Fibroblast of lung (primary cell): Measurements from ENCODE around the gene F13A1. TPM values are rescaled to one million over a fixed set of nuclear protein-coding genes. Genes with fewer than 3 reads are reported as not detected.

Experiments
- DNase-seq, 2 donors: peaks; one replicate each; pipeline versions ENCODE4 v3.0.0 to v3.0.0-alpha.2; 2010; ENCODE audit warnings: low read depth in 2 of 2
- H2AFZ ChIP-seq: 2 replicates; pipeline ENCODE4 v1.5.1; 2012; ENCODE audit warnings: low read length, control low read depth, inconsistent platforms
- H3K27ac ChIP-seq: 2 replicates; pipeline ENCODE4 v1.5.1; 2011; ENCODE audit warnings: low read length, control low read depth; ENCODE audit not compliant: insufficient read depth
- H3K27me3 ChIP-seq: 2 replicates; pipeline ENCODE4 v1.5.1; 2011; ENCODE audit warnings: mild to moderate bottlenecking, low read length; ENCODE audit not compliant: control insufficient read depth, insufficient read depth
- H3K36me3 ChIP-seq: 2 replicates; pipeline ENCODE4 v1.5.1; 2011; ENCODE audit warnings: low read length; ENCODE audit not compliant: control insufficient read depth, insufficient read depth
- H3K4me1 ChIP-seq: 2 replicates; pipeline ENCODE4 v1.5.1; 2011; ENCODE audit warnings: low read length; ENCODE audit not compliant: control insufficient read depth, insufficient read depth; ENCODE audit errors: extremely low read depth
- H3K4me2 ChIP-seq: 2 replicates; pipeline ENCODE4 v1.5.1; 2011; ENCODE audit warnings: low read length, control low read depth; ENCODE audit not compliant: insufficient read depth; ENCODE audit errors: extremely low read depth
- H3K4me3 ChIP-seq, 4 experiments: fragments of 200-600 bp in 1 of 4; sonication (generic) in 1 of 4; replicated peaks in 1 of 4; 2 replicates each; pipeline ENCODE4 v1.5.1; 2011 to 2016; ENCODE audit warnings: low read length in 4 of 4, low read depth in 3 of 4, mild to moderate bottlenecking in 3 of 4, control low read depth in 2 of 4, inconsistent platforms in 1 of 4, mixed read lengths in 1 of 4; ENCODE audit not compliant: insufficient read depth in 1 of 4; ENCODE audit errors: control extremely low read depth in 1 of 4
- H3K79me2 ChIP-seq: 2 replicates; pipeline ENCODE4 v1.5.1; 2012; ENCODE audit warnings: mild to moderate bottlenecking, low read length, inconsistent platforms; ENCODE audit not compliant: control insufficient read depth, insufficient read depth
- H3K9ac ChIP-seq: 2 replicates; pipeline ENCODE4 v1.5.1; 2011; ENCODE audit warnings: mild to moderate bottlenecking, low read length, control low read depth; ENCODE audit not compliant: insufficient read depth
- H3K9me3 ChIP-seq: 2 replicates; pipeline ENCODE4 v1.5.1; 2012; ENCODE audit warnings: low read depth, low read length; ENCODE audit not compliant: control insufficient read depth, insufficient read depth
- H4K20me1 ChIP-seq: 2 replicates; pipeline ENCODE4 v1.5.1; 2011; ENCODE audit warnings: low read length; ENCODE audit not compliant: control insufficient read depth, insufficient read depth; ENCODE audit errors: extremely low read depth
- EZH2 ChIP-seq: IDR thresholded peaks from 2 replicates; pipeline ENCODE4 v1.5.1; 2012; ENCODE audit warnings: low read length, control low read depth, mild to moderate bottlenecking; ENCODE audit errors: missing control alignments
- polyA plus RNA-seq, 2 donors: library from polyadenylated mRNA; depleted of rRNA in 1 of 2; stranded (reverse) in 1 of 2; unstranded in 1 of 2; fragments of >200 nt; gene quantifications; 2 replicates each; pipeline ENCODE4 v1.2.1, GENCODE V29; 2011 to 2012; ENCODE audit warnings: missing spikeins in 1 of 2
- total RNA-seq: library from RNA; depleted of rRNA; stranded (reverse); fragments of >200 nt; gene quantifications from 2 replicates; pipeline ENCODE4 v1.2.1, GENCODE V29; 2014
- TF ChIP-seq, protein P1 (sequence below), 2 donors: IDR thresholded peaks in 1 of 2; conservative IDR thresholded peaks in 1 of 2; 1 replicate in 1 of 2; 2 replicates in 1 of 2; pipeline ENCODE4 v1.5.1; 2011 to 2012; ENCODE audit warnings: low read length in 2 of 2, control low read depth in 1 of 2, inconsistent platforms in 1 of 2, low read depth in 1 of 2, mild to moderate bottlenecking in 1 of 2

F13A1 gene
- total and polyA plus RNA-seq, 2 donors (not counting 1 experiment from before 2014, with no cell fraction given), result not detected

DNA sequence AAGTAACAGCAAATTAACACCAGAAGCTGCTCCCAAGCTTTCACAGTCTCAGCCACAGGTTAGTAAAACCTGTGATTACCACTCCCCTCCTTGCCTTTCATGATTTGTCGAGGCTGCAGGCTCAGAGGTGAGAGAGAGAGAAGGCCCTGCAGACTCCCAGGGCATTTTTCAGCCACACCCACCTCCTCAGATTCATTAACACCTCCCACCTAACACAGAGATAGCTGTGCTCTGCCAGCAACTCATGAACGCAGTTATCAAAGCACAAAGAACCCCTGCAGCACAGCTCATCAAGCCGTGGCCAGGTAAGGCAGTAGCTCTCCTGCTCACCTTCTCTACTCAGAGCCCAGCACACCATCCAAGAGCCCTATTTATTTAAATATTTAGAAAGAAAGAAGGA, 27.1 kb downstream of the F13A1 start:
- H3K27me3 ChIP-seq, result no peaks in the 10 kb centered on the region
- no peak overlapping the region for H2AFZ ChIP-seq
- H3K4me3 ChIP-seq, result no peak overlapping the region
- H3K27ac ChIP-seq, result no peak overlapping the region
- no peaks in the 10 kb centered on the region for H3K4me1 ChIP-seq
- H3K9ac ChIP-seq, result no peak overlapping the region
- H4K20me1 ChIP-seq, result no peaks in the 10 kb centered on the region
- no peak for DNase-seq
- no peak overlapping the region for H3K4me2 ChIP-seq
- H3K9me3 ChIP-seq, result no peaks in the 10 kb centered on the region
- no peaks in the 10 kb centered on the region for H3K79me2 ChIP-seq
- no peak for TF ChIP-seq EZH2
- TF ChIP-seq, protein P1, sequence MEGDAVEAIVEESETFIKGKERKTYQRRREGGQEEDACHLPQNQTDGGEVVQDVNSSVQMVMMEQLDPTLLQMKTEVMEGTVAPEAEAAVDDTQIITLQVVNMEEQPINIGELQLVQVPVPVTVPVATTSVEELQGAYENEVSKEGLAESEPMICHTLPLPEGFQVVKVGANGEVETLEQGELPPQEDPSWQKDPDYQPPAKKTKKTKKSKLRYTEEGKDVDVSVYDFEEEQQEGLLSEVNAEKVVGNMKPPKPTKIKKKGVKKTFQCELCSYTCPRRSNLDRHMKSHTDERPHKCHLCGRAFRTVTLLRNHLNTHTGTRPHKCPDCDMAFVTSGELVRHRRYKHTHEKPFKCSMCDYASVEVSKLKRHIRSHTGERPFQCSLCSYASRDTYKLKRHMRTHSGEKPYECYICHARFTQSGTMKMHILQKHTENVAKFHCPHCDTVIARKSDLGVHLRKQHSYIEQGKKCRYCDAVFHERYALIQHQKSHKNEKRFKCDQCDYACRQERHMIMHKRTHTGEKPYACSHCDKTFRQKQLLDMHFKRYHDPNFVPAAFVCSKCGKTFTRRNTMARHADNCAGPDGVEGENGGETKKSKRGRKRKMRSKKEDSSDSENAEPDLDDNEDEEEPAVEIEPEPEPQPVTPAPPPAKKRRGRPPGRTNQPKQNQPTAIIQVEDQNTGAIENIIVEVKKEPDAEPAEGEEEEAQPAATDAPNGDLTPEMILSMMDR (conservative IDR thresholded peaks at IDR 0.05 in 1 of 2, IDR thresholded peaks at IDR 0.05 in 1 of 2; ENCODE audit: low read depth in 1 of 2, low read length in 2 of 2), result no peak
- H3K36me3 ChIP-seq, result no peaks in the 10 kb centered on the region

DNA sequence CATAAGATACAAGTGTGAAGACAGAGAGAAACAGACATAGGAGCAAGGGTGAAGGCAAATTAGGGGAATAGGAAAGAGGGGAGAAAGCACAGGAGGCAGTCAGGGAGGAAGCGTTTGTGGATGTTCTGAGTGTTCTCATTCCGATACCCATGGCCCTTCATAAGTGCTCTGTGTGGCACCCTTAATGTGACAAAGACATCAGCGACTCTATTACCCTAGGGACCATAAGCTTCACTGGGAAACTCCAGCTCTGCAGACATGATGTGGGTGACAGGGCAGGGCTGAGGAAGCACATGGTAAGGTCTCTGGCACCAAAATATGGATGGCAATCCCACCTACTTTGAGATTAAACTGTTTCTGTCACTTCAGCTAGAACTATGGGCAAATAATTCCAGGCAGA, 33.0 kb downstream of the F13A1 start:
- H3K4me2 ChIP-seq, result no peak overlapping the region
- no peak for DNase-seq

DNA sequence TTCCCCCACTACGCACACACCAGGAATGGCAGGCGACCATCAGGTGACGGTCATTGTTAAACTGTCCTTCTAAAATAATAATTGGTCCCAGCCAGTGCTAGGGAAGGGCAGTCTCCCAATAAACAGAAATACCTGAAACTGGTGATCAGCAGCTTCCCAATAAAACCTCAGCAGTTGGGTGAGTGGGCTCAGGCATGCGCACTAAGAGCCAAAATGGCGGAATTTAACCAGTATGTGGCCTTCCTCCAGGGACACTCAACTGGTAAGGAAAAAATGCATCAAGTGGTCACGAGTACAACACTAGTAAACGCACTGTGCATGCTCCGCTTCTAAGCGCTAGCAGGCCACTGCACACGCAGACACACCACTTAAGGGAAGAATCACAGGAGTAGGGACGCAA, 34.8 kb downstream of the F13A1 start:
- Histone ChIP-seq H3K4me1 (no peaks in the 10 kb centered on the region), H3K9me3 (no peaks in the 10 kb centered on the region), H2AFZ (no peak overlapping the region), H3K4me2 (no peak overlapping the region), H3K4me3 (no peak overlapping the region), H4K20me1 (no peaks in the 10 kb centered on the region), H3K36me3 (no peaks in the 10 kb centered on the region), H3K27ac (no peak overlapping the region), H3K27me3 (no peaks in the 10 kb centered on the region), H3K79me2 (no peaks in the 10 kb centered on the region), H3K9ac (no peak overlapping the region)
- TF ChIP-seq, protein P1 (conservative IDR thresholded peaks at IDR 0.05 in 1 of 2, IDR thresholded peaks at IDR 0.05 in 1 of 2; ENCODE audit: low read depth in 1 of 2, low read length in 2 of 2), result no peak
- no peak for TF ChIP-seq EZH2
- DNase-seq, result no peak

More for the DNA sequence above, 33.0 kb downstream of the F13A1 start:
- H3K36me3 ChIP-seq, result no peaks in the 10 kb centered on the region
- TF ChIP-seq, protein P1 (conservative IDR thresholded peaks at IDR 0.05 in 1 of 2, IDR thresholded peaks at IDR 0.05 in 1 of 2; ENCODE audit: low read depth in 1 of 2, low read length in 2 of 2), result no peak
- no peak for TF ChIP-seq EZH2
- H3K27ac ChIP-seq, result no peak overlapping the region
- H3K9me3 ChIP-seq, result no peaks in the 10 kb centered on the region
- no peaks in the 10 kb centered on the region for H3K4me1 ChIP-seq
- H3K27me3 ChIP-seq, result no peaks in the 10 kb centered on the region
- no peaks in the 10 kb centered on the region for H3K79me2 ChIP-seq
- no peak overlapping the region for H2AFZ ChIP-seq
- H3K9ac ChIP-seq, result no peak overlapping the region
- H3K4me3 ChIP-seq, result no peak overlapping the region
- no peaks in the 10 kb centered on the region for H4K20me1 ChIP-seq
